DND-41 (cell line): ENCODE measurements around the gene TERB1.

Experiments
- ATAC-seq: fragments of 200-7000 bp; cut with Tn5 transposase; 3 replicates; pipeline ENCODE4 v1.9.1; 2021; ENCODE audit warnings: low read depth; ENCODE audit not compliant: insufficient read depth
- DNase-seq: peaks from one replicate; pipeline ENCODE4 v3.0.0-alpha.2; 2020
- H2AFZ ChIP-seq: 2 replicates; pipeline ENCODE4 v1.6.0; 2012; ENCODE audit warnings: low read depth, low read length
- H3K27ac ChIP-seq: 2 replicates; pipeline ENCODE4 v1.5.1; 2012; ENCODE audit warnings: low read length, inconsistent platforms
- H3K27me3 ChIP-seq: fragments of 200-600 bp; sonication (generic); 2 replicates; pipeline ENCODE4 v1.6.0; 2012; ENCODE audit warnings: low read length, mild to moderate bottlenecking, inconsistent platforms; ENCODE audit not compliant: insufficient read depth, poor library complexity
- H3K36me3 ChIP-seq: 2 replicates; pipeline ENCODE4 v1.5.1; 2012; ENCODE audit warnings: low read length, inconsistent platforms; ENCODE audit not compliant: insufficient read depth
- H3K4me1 ChIP-seq: 2 replicates; pipeline ENCODE4 v1.5.1; 2012; ENCODE audit warnings: mild to moderate bottlenecking, low read length; ENCODE audit not compliant: insufficient read depth
- H3K4me2 ChIP-seq: 2 replicates; pipeline ENCODE4 v1.6.0; 2012; ENCODE audit warnings: mild to moderate bottlenecking, moderate library complexity, low read length, inconsistent platforms; ENCODE audit not compliant: insufficient read depth
- H3K4me3 ChIP-seq, 2 experiments: fragments of 200-600 bp in 1 of 2; shearing (Covaris generic) in 1 of 2; 2 replicates each; pipeline ENCODE4 v1.5.1; 2012 to 2016; ENCODE audit warnings: inconsistent platforms in 2 of 2, low read length in 2 of 2, mild to moderate bottlenecking in 2 of 2, low read depth in 1 of 2, moderate library complexity in 1 of 2
- H3K79me2 ChIP-seq: 2 replicates; pipeline ENCODE4 v1.6.0; 2012; ENCODE audit warnings: low read length, inconsistent platforms; ENCODE audit not compliant: insufficient read depth
- H3K9ac ChIP-seq: 2 replicates; pipeline ENCODE4 v1.6.0; 2012; ENCODE audit warnings: low read depth, mild to moderate bottlenecking, inconsistent platforms, low read length, moderate library complexity
- H3K9me3 ChIP-seq: 2 replicates; pipeline ENCODE4 v1.5.1; 2012; ENCODE audit warnings: low read length, moderate library complexity, mild to moderate bottlenecking, inconsistent platforms; ENCODE audit not compliant: insufficient read depth, severe bottlenecking
- H4K20me1 ChIP-seq: 2 replicates; pipeline ENCODE4 v1.6.0; 2012; ENCODE audit warnings: low read length; ENCODE audit not compliant: insufficient read depth
- CTCF ChIP-seq: IDR thresholded peaks from 2 replicates; pipeline ENCODE4 v1.5.1; 2012; ENCODE audit warnings: borderline replicate concordance, low read length, moderate library complexity, mild to moderate bottlenecking; ENCODE audit not compliant: poor library complexity, severe bottlenecking; ENCODE audit errors: extremely low read depth
- EZH2 ChIP-seq: IDR thresholded peaks from 3 replicates; pipeline ENCODE4 v1.6.1; 2012; ENCODE audit warnings: borderline replicate concordance, low read depth, mild to moderate bottlenecking, moderate library complexity, low read length, inconsistent platforms; ENCODE audit not compliant: severe bottlenecking

The TERB1 gene

GRCh38 chr16:66728117-66728787, 73.1 kb downstream of the TERB1 start:
- Histone ChIP-seq H2AFZ (no peak overlapping the region), H3K9me3 (no peaks in the 10 kb centered on the region), H3K9ac (no peak overlapping the region), H3K4me3 (no peak overlapping the region), H3K4me1 (no peaks in the 10 kb centered on the region), H3K27me3 (no peaks in the 10 kb centered on the region), H4K20me1 (peaks cover 11% of the 10 kb centered on the region; the same call in 1 of the 2 replicates), H3K79me2 (no peaks in the 10 kb centered on the region), H3K36me3 (peaks cover 93% of the 10 kb centered on the region), H3K4me2 (no peak overlapping the region), H3K27ac (no peak overlapping the region)
- ATAC-seq (peak; percentile 86), DNase-seq (no peak)
- no peak for TF ChIP-seq EZH2
- TF ChIP-seq CTCF, result peak; percentile 76

- Histone ChIP-seq H3K4me2 (no peak overlapping the region), H3K9me3 (no peaks in the 10 kb centered on the region), H2AFZ (no peak overlapping the region), H3K27me3 (no peaks in the 10 kb centered on the region), H3K9ac (no peak overlapping the region), H3K79me2 (no peaks in the 10 kb centered on the region), H3K36me3 (peaks cover 45% of the 10 kb centered on the region), H3K27ac (no peak overlapping the region), H3K4me3 (no peak overlapping the region), H4K20me1 (no peaks in the 10 kb centered on the region), H3K4me1 (no peaks in the 10 kb centered on the region)
- DNase-seq (no peak), ATAC-seq (no peak)
- TF ChIP-seq EZH2, result no peak
- no peak for TF ChIP-seq CTCF
Measured at GRCh38 chr16:66720766-66721165, 80.6 kb downstream of the TERB1 start.

GRCh38 chr16:66719246-66719645, 82.1 kb downstream of the TERB1 start:
- Histone ChIP-seq H4K20me1 (no peaks in the 10 kb centered on the region), H2AFZ (no peak overlapping the region), H3K27me3 (no peaks in the 10 kb centered on the region), H3K27ac (no peak overlapping the region), H3K4me3 (no peak overlapping the region), H3K79me2 (no peaks in the 10 kb centered on the region), H3K9me3 (no peaks in the 10 kb centered on the region), H3K36me3 (peaks cover 30% of the 10 kb centered on the region), H3K4me2 (no peak overlapping the region), H3K4me1 (no peaks in the 10 kb centered on the region), H3K9ac (no peak overlapping the region)
- DNase-seq (no peak), ATAC-seq (no peak)
- TF ChIP-seq CTCF (no peak), EZH2 (no peak)
